Stomach (tissue), 4 donors: ENCODE measurements around the gene TAP1.

Experiments used
- CTCF ChIP-seq, 7 experiments: fragments of 450-650 bp in 4 of 7; fragments of 200-600 bp in 3 of 7; sonication (generic) in 3 of 7; IDR thresholded peaks; one replicate each; pipeline ENCODE4 v1.5.1; 2016 to 2019; ENCODE audit warnings: antibody characterized with exemption in 7 of 7, control low read depth in 2 of 7, mild to moderate bottlenecking in 1 of 7
- POLR2AphosphoS5 ChIP-seq, 3 donors: sonication (generic); formaldehyde crosslinking; IDR thresholded peaks; one replicate each; pipeline ENCODE4 v1.6.1; 2016; ENCODE audit warnings: antibody characterized with exemption in 3 of 3

DNA sequence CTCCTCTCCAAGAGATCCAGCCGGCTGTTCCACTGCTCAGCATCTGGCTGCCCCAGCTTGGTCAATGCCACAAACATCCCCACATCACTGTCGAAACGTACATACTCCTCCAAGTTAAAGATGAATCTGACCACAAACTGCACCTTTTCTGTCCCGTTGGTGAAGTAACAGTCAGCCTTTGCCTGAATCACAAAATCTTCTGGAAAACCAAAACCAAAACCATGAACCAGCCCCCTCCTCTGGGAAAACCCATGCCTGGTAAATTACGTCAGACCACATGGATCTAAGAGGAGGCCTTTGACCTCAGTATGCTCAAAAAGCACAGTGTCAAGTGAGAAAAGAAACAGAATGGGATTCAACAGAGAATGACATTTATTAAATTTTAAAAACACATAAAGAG, 38.4 kb downstream of the TAP1 start:
- TF ChIP-seq CTCF (IDR thresholded peaks at IDR 0.05) (no peak), POLR2AphosphoS5 (IDR thresholded peaks at IDR 0.05) (no peak)
